IMR-90 (cell line): ENCODE data around the gene GFOD2. TPM values are rescaled to one million over a fixed set of nuclear protein-coding genes. Genes with fewer than 3 reads are reported as not detected.

Source experiments
- ATAC-seq: fragments of 200-7000 bp; cut with Tn5 transposase; 2 replicates; pipeline ENCODE4 v1.9.1; 2020; ENCODE audit warnings: low read depth, mild to moderate bottlenecking, moderate library complexity
- BruUV-seq: library from RNA; stranded (reverse); fragments of 400-500 nt; replicated peaks from 2 replicates; lab custom pipeline; 2021; lab: Mats Ljungman, UMichigan
- CTCF ChIA-PET: fragments of 300-600 bp; formaldehyde crosslinking; extraction: SDS; loops from one replicate; lab custom pipeline; 2021; ENCODE audit warnings: antibody characterized with exemption; lab: Yijun Ruan, JAX
- POLR2A ChIA-PET: fragments of 300-600 bp; sonication (Branson Sonifier 250); formaldehyde crosslinking; loops from one replicate; lab custom pipeline; 2022; ENCODE audit warnings: antibody characterized with exemption; ENCODE audit not compliant: unreplicated experiment; lab: Charles Lee
- DNase-seq: peaks from one replicate; pipeline ENCODE4 v3.0.0; 2013
- H2AFZ ChIP-seq: replicated peaks from 2 replicates; pipeline ENCODE3; 2013; ENCODE audit warnings: low read length, mild to moderate bottlenecking; ENCODE audit not compliant: poor library complexity
- H2AK5ac ChIP-seq: 2 replicates; pipeline ENCODE4 v1.6.1; 2013; ENCODE audit warnings: low read depth, low read length, inconsistent platforms
- H2AK9ac ChIP-seq: replicated peaks from 2 replicates; pipeline ENCODE3; 2013; ENCODE audit warnings: mild to moderate bottlenecking, low read depth, low read length, moderate library complexity; ENCODE audit not compliant: poor library complexity
- H2BK120ac ChIP-seq: 2 replicates; pipeline ENCODE4 v1.6.1; 2013; ENCODE audit warnings: low read depth, low read length, inconsistent platforms
- H2BK15ac ChIP-seq: 3 replicates; pipeline ENCODE4 v1.6.1; 2013; ENCODE audit warnings: low read depth, low read length, inconsistent platforms
- H2BK20ac ChIP-seq: 2 replicates; pipeline ENCODE4 v1.6.1; 2013; ENCODE audit warnings: low read depth, mild to moderate bottlenecking, inconsistent platforms, low read length, moderate library complexity
- H2BK5ac ChIP-seq: 2 replicates; pipeline ENCODE4 v1.6.1; 2013; ENCODE audit warnings: mild to moderate bottlenecking, low read depth, low read length, inconsistent platforms; ENCODE audit not compliant: poor library complexity, severe bottlenecking
- H3K14ac ChIP-seq: replicated peaks from 2 replicates; pipeline ENCODE4 v1.6.1; 2013; ENCODE audit warnings: low read depth, low read length, inconsistent platforms
- H3K18ac ChIP-seq: 2 replicates; pipeline ENCODE4 v1.6.1; 2013; ENCODE audit warnings: low read depth, low read length, control low read depth
- H3K23ac ChIP-seq: 2 replicates; pipeline ENCODE4 v1.6.1; 2013; ENCODE audit warnings: low read depth, low read length, inconsistent platforms
- H3K27ac ChIP-seq: 2 replicates; pipeline ENCODE4 v1.5.1; 2013; ENCODE audit warnings: mild to moderate bottlenecking, control low read depth, low read length; ENCODE audit not compliant: insufficient read depth
- H3K27me3 ChIP-seq: 2 replicates; pipeline ENCODE4 v1.6.1; 2013; ENCODE audit warnings: low read length; ENCODE audit not compliant: control insufficient read depth, insufficient read depth
- H3K36me3 ChIP-seq: 2 replicates; pipeline ENCODE4 v1.6.1; 2013; ENCODE audit warnings: low read length, mixed read lengths; ENCODE audit not compliant: control insufficient read depth, insufficient read depth
- H3K4ac ChIP-seq: 2 replicates; pipeline ENCODE4 v1.6.1; 2013; ENCODE audit warnings: low read depth, low read length, inconsistent platforms
- H3K4me1 ChIP-seq: 2 replicates; pipeline ENCODE4 v1.6.1; 2013; ENCODE audit warnings: low read length, mixed read lengths; ENCODE audit not compliant: control insufficient read depth, insufficient read depth
- H3K4me2 ChIP-seq: 2 replicates; pipeline ENCODE4 v1.6.1; 2013; ENCODE audit warnings: low read depth, mild to moderate bottlenecking, control low read depth, low read length, moderate library complexity
- H3K4me3 ChIP-seq: 2 replicates; pipeline ENCODE4 v1.5.1; 2013; ENCODE audit warnings: low read depth, mild to moderate bottlenecking, control low read depth, low read length, moderate library complexity; ENCODE audit not compliant: insufficient read depth
- H3K56ac ChIP-seq: 2 replicates; pipeline ENCODE4 v1.6.1; 2013; ENCODE audit warnings: low read length, inconsistent platforms; ENCODE audit not compliant: insufficient read depth; ENCODE audit errors: extremely low read depth
- H3K79me1 ChIP-seq, 2 experiments: 2 replicates each; pipeline ENCODE4 v1.6.1; 2013; ENCODE audit warnings: low read length in 2 of 2, inconsistent platforms in 1 of 2, low read depth in 1 of 2
- H3K9ac ChIP-seq: 2 replicates; pipeline ENCODE4 v1.6.1; 2013; ENCODE audit warnings: low read depth, low read length, control low read depth
- H3K9me1 ChIP-seq: 2 replicates; pipeline ENCODE4 v1.6.1; 2013; ENCODE audit warnings: low read length, inconsistent platforms; ENCODE audit not compliant: insufficient read depth
- H3K9me3 ChIP-seq: 2 replicates; pipeline ENCODE4 v1.6.1; 2013; ENCODE audit warnings: low read length; ENCODE audit not compliant: control insufficient read depth, insufficient read depth
- H4K20me1 ChIP-seq: 2 replicates; pipeline ENCODE4 v1.6.1; 2013; ENCODE audit warnings: low read length, inconsistent platforms; ENCODE audit not compliant: insufficient read depth
- H4K5ac ChIP-seq: 2 replicates; pipeline ENCODE4 v1.6.1; 2013; ENCODE audit warnings: mild to moderate bottlenecking, low read depth, low read length, control low read depth
- H4K8ac ChIP-seq, 2 experiments: 2 replicates each; pipeline ENCODE4 v1.6.1; 2013; ENCODE audit warnings: low read depth in 2 of 2, low read length in 2 of 2, control low read depth in 1 of 2, inconsistent platforms in 1 of 2
- H4K91ac ChIP-seq: 2 replicates; pipeline ENCODE4 v1.6.1; 2013; ENCODE audit warnings: low read depth, low read length, inconsistent platforms; ENCODE audit not compliant: insufficient read depth
- BHLHE40 ChIP-seq: fragments of 150-350 bp; IDR thresholded peaks from 2 replicates; pipeline ENCODE4 v1.6.1; 2016; ENCODE audit warnings: mild to moderate bottlenecking, low read depth, low read length
- CEBPB ChIP-seq: IDR thresholded peaks from 2 replicates; pipeline ENCODE4 v1.6.1; 2012; ENCODE audit warnings: low read depth, low read length, improper control_type of control experiment
- CHD1 ChIP-seq: IDR thresholded peaks from 2 replicates; pipeline ENCODE4 v1.6.1; 2012; ENCODE audit warnings: low read depth, low read length, improper control_type of control experiment
- MAFK ChIP-seq: IDR thresholded peaks from 2 replicates; pipeline ENCODE4 v1.6.1; 2012; ENCODE audit warnings: low read depth, low read length, improper control_type of control experiment
- MAZ ChIP-seq: IDR thresholded peaks from 2 replicates; pipeline ENCODE4 v1.6.1; 2012; ENCODE audit warnings: low read depth, mild to moderate bottlenecking, low read length, improper control_type of control experiment, moderate library complexity, borderline replicate concordance
- MXI1 ChIP-seq: IDR thresholded peaks from 2 replicates; pipeline ENCODE4 v1.6.1; 2012; ENCODE audit warnings: low read depth, mild to moderate bottlenecking, low read length, moderate library complexity, borderline replicate concordance
- NFE2L2 ChIP-seq: fragments of 150-350 bp; IDR thresholded peaks from 2 replicates; pipeline ENCODE4 v1.6.1; 2016; ENCODE audit warnings: low read depth, mild to moderate bottlenecking, low read length
- POLR2A ChIP-seq: IDR thresholded peaks from 2 replicates; pipeline ENCODE4 v1.6.1; 2012; ENCODE audit warnings: mild to moderate bottlenecking, low read depth, low read length
- RAD21 ChIP-seq: IDR thresholded peaks from 2 replicates; pipeline ENCODE4 v1.6.1; 2012; ENCODE audit warnings: low read length, improper control_type of control experiment
- RCOR1 ChIP-seq: IDR thresholded peaks from 2 replicates; pipeline ENCODE4 v1.6.1; 2012; ENCODE audit warnings: mild to moderate bottlenecking, low read length, improper control_type of control experiment; ENCODE audit not compliant: insufficient replicate concordance
- RFX5 ChIP-seq: IDR thresholded peaks from 2 replicates; pipeline ENCODE4 v1.8.0; 2012; ENCODE audit warnings: low read depth, mild to moderate bottlenecking, low read length, moderate library complexity
- SMC3 ChIP-seq: fragments of 150-350 bp; IDR thresholded peaks from 2 replicates; pipeline ENCODE4 v1.6.1; 2016; ENCODE audit warnings: low read depth, mild to moderate bottlenecking, antibody characterized with exemption, low read length, moderate library complexity
- WGBS, 2 experiments: methylation state at CpG; one replicate each; pipeline versions ENCODE4 v1.1.5 to v1.1.7; 2013; ENCODE audit warnings: missing lambda C conversion rate in 2 of 2; ENCODE audit not compliant: insufficient read length in 1 of 2; ENCODE audit errors: extremely low coverage in 2 of 2; 5-methylcytosine and 5-hydroxymethylcytosine counted together
- dilution Hi-C: fragments of 300-500 bp; cut with HindIII; formaldehyde crosslinking; loops from one replicate; pipeline ENCODE4 v1.14.3; 2018; ENCODE audit warnings: low sequenced_read_pairs; ENCODE audit not compliant: unreplicated experiment
- in situ Hi-C: fragments of 300-500 bp; cut with MboI; formaldehyde crosslinking; loops from 3 replicates; pipeline ENCODE4 v1.14.3; 2019; ENCODE audit warnings: low sequenced_read_pairs, inconsistent platforms, mixed read lengths
- intact Hi-C: fragments of 100-400 bp; cut with micrococcal nuclease; formaldehyde crosslinking; loops from 2 replicates; pipeline ENCODE4 v1.10.0; 2022
- polyA plus RNA-seq, 3 experiments: library from polyadenylated mRNA; depleted of rRNA; stranded (reverse); fragments of >200 nt; gene quantifications; 2 replicates each; pipeline ENCODE4 v1.2.3, GENCODE V29; 2012; ENCODE audit warnings: low replicate concordance in 1 of 3
- total RNA-seq: library from RNA; depleted of rRNA; stranded (reverse); fragments of >200 nt; gene quantifications from 2 replicates; pipeline ENCODE4 v1.2.3, GENCODE V29; 2012
- TF ChIP-seq, protein P1 (sequence below): fragments of 150-350 bp; IDR thresholded peaks from 2 replicates; pipeline ENCODE4 v1.6.1; 2017; ENCODE audit warnings: mild to moderate bottlenecking, antibody characterized with exemption, low read length, low read depth
- TF ChIP-seq, protein P2 (sequence below): conservative IDR thresholded peaks from 2 replicates; pipeline ENCODE4 v1.5.1; 2012; ENCODE audit warnings: mild to moderate bottlenecking, low read depth, low read length, improper control_type of control experiment
- TF ChIP-seq, protein P3 (sequence below): fragments of 150-350 bp; IDR thresholded peaks from 2 replicates; pipeline ENCODE4 v1.6.1; 2016; ENCODE audit warnings: low read depth, mild to moderate bottlenecking, low read length, moderate library complexity, borderline replicate concordance

GFOD2 gene
- total and polyA plus RNA-seq, 2 of the 4 experiments (the other 2 are of a cell fraction) = 12.3 to 18.1 TPM

DNA sequence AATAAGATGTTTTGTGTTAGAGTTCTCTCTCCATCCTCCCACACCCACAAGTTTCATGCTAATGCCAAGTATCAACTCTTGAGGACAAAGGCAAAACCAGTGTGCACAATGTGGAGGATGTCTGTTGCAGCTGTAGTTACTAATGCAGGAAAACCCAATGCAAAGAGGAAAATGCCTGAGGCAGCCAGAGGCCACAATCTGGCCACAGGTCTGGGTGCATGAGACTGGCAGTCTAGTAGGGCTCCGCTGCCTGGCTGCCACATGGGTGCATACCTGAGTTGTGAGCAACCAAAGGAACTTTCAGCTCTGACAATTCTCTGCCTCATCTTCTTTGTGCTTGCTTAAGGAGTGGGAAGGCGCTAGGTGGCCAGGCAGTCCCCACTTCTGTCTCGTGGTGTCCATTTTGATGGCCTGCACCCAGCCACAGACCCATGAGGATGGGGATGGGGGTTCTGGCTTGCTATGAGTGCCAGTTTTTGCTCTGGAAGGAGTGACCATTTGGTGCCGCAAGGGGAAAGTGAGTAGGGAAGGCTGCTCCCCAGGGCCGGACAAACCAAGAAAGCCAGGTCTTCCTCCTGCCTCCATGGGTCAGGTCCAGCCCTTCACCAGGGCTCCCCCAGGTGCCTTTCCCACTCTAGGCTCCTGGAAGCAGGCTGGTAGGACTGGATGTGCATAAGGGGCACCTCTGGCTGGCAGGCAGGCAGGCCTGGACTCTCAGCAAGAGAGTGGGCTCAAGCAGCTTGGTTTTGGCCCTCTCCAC, 4.2 kb upstream of the GFOD2 start:
- H3K18ac ChIP-seq = no peak overlapping the region
- CTCF ChIA-PET = no interaction called here
- H2AFZ ChIP-seq = peak overlapping the region; percentile 46
- no CpG with 5 or more reads among the region's 5 CpGs for WGBS, 2 experiments
- no TSS peak for BruUV-seq
- H2BK120ac ChIP-seq = no peak overlapping the region
- H3K14ac ChIP-seq = no peak overlapping the region
- peaks cover 5 to 18% of the 10 kb centered on the region in 2 experiments for H3K79me1 ChIP-seq
- no peak overlapping the region for H3K27ac ChIP-seq
- no peak overlapping the region for H4K5ac ChIP-seq
- H3K9me3 ChIP-seq = no peaks in the 10 kb centered on the region
- H3K4ac ChIP-seq = no peak overlapping the region
- POLR2A ChIA-PET = no interaction called here
- intact Hi-C loops (no loop called here), dilution Hi-C loops (no loop called here), in situ Hi-C loops (no loop called here)
- no peak overlapping the region for H3K23ac ChIP-seq
- no peak overlapping the region for H2AK5ac ChIP-seq
- no peak overlapping the region for H2BK15ac ChIP-seq
- no peak overlapping the region for H3K4me2 ChIP-seq
- H3K27me3 ChIP-seq = no peaks in the 10 kb centered on the region
- no peak overlapping the region for H4K91ac ChIP-seq
- peak overlapping the region; percentile 67 for H2AK9ac ChIP-seq
- H2BK5ac ChIP-seq = no peak overlapping the region
- H3K9ac ChIP-seq = no peak overlapping the region
- ATAC-seq (no peak), DNase-seq (peak; percentile 75)
- H4K20me1 ChIP-seq = peaks cover under 1% of the 10 kb centered on the region; the same call in 1 of the 2 replicates
- peaks cover 28% of the 10 kb centered on the region for H3K36me3 ChIP-seq
- no peak overlapping the region for H2BK20ac ChIP-seq
- no peak overlapping the region for H3K56ac ChIP-seq
- H4K8ac ChIP-seq = no peak overlapping the region
- peaks cover 19% of the 10 kb centered on the region; the same call in 1 of the 2 replicates for H3K9me1 ChIP-seq
- H3K4me1 ChIP-seq = peaks cover 9% of the 10 kb centered on the region
- no peak overlapping the region for H3K4me3 ChIP-seq
- TF ChIP-seq RFX5 (no peak), CHD1 (no peak), MAFK (no peak), RCOR1 (no peak), SMC3 (no peak), POLR2A (no peak), MAZ (no peak), BHLHE40 (no peak), RAD21 (no peak), NFE2L2 (no peak), CEBPB (no peak), MXI1 (peak; percentile 54; the same call in 1 of the 2 replicates)
- TF ChIP-seq, protein P1, sequence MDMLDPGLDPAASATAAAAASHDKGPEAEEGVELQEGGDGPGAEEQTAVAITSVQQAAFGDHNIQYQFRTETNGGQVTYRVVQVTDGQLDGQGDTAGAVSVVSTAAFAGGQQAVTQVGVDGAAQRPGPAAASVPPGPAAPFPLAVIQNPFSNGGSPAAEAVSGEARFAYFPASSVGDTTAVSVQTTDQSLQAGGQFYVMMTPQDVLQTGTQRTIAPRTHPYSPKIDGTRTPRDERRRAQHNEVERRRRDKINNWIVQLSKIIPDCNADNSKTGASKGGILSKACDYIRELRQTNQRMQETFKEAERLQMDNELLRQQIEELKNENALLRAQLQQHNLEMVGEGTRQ = peak; percentile 14; the same call in 1 of the 2 replicates
- TF ChIP-seq, protein P2, sequence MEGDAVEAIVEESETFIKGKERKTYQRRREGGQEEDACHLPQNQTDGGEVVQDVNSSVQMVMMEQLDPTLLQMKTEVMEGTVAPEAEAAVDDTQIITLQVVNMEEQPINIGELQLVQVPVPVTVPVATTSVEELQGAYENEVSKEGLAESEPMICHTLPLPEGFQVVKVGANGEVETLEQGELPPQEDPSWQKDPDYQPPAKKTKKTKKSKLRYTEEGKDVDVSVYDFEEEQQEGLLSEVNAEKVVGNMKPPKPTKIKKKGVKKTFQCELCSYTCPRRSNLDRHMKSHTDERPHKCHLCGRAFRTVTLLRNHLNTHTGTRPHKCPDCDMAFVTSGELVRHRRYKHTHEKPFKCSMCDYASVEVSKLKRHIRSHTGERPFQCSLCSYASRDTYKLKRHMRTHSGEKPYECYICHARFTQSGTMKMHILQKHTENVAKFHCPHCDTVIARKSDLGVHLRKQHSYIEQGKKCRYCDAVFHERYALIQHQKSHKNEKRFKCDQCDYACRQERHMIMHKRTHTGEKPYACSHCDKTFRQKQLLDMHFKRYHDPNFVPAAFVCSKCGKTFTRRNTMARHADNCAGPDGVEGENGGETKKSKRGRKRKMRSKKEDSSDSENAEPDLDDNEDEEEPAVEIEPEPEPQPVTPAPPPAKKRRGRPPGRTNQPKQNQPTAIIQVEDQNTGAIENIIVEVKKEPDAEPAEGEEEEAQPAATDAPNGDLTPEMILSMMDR = no peak
- TF ChIP-seq, protein P3, sequence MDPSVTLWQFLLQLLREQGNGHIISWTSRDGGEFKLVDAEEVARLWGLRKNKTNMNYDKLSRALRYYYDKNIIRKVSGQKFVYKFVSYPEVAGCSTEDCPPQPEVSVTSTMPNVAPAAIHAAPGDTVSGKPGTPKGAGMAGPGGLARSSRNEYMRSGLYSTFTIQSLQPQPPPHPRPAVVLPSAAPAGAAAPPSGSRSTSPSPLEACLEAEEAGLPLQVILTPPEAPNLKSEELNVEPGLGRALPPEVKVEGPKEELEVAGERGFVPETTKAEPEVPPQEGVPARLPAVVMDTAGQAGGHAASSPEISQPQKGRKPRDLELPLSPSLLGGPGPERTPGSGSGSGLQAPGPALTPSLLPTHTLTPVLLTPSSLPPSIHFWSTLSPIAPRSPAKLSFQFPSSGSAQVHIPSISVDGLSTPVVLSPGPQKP = no peak
